Endothelial cell of umbilical vein (primary cell): ENCODE measurements around the gene SRCIN1.
"Not testable (repeated sequence)": the region's sequence is repeated elsewhere in the genome, so short reads cannot be mapped to it uniquely, and the experiment has no call there.

Source experiments
- EZH2 ChIP-seq: IDR thresholded peaks from 2 replicates; pipeline ENCODE4 v1.6.1; 2012; ENCODE audit warnings: borderline replicate concordance, low read depth, mild to moderate bottlenecking, moderate library complexity, low read length, inconsistent platforms; ENCODE audit not compliant: severe bottlenecking
- POLR2A ChIP-seq: IDR thresholded peaks from 2 replicates; pipeline ENCODE4 v1.6.1; 2012; ENCODE audit warnings: low read depth, mild to moderate bottlenecking, control low read depth, low read length
- POLR2AphosphoS5 ChIP-seq: IDR thresholded peaks from 2 replicates; pipeline ENCODE4 v1.6.1; 2012; ENCODE audit warnings: low read depth, mild to moderate bottlenecking, control low read depth, low read length, moderate library complexity; ENCODE audit not compliant: insufficient read depth
- TF ChIP-seq, protein P1 (sequence below), 2 donors: IDR thresholded peaks; 1 replicate in 1 of 2; 2 replicates in 1 of 2; pipeline ENCODE4 v1.5.1; 2011; ENCODE audit warnings: low read length in 2 of 2, mild to moderate bottlenecking in 2 of 2, moderate library complexity in 2 of 2, control low read depth in 1 of 2, inconsistent platforms in 1 of 2, low read depth in 1 of 2; ENCODE audit not compliant: insufficient read depth in 1 of 2; ENCODE audit errors: extremely low read depth in 1 of 2
- TF ChIP-seq, protein P2 (sequence below): IDR thresholded peaks from 2 replicates; pipeline ENCODE4 v1.6.1; 2011; ENCODE audit not compliant: insufficient read depth, insufficient read length

DNA sequence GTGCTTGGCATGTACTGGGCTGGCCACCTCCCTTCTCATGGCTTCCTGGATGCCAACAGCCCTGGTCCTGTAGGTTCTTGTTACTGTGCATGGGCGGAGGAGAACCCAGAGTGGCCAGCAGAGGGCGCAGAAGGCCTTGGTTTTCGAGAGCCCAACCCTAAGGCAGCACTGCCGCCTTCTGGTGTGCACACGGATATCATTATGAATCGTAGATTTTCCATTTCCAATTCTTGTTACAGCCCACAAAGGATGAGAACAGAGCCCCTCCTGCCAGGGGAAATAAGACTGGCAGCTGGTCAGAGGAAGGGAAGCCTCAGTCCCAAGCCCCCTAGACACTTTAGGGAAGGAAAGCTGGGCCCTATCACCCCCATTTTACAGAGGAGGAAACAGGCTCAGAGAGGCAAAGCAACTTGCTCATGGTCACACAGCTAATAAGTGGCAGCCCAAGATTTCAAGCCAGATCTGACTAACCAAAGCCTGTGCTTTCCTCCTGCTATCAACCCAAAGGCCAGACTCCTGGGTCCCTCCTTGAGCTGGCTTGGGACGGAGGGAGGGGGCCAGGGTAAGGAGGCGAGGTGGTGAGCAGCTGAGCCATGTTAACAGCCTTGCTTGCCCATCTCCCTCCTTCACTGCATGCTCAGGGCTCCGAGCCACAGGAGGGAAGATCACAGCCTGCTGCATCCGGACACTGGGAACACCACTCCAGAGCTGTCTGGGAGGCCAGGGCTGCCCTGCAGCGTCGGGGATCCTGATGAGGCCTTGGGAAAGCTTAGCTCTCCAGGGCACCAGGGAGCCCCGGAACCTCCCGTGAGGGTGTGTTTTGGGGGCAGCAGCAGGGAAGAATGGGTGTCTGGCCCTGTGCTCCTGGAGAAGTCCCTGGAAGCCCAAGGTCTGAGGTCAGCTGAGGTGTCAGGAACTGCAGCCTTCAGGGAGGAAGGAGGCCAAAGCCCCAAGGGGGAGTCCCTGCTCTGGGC is 113.4 kb downstream of the SRCIN1 start:
- not testable (repeated sequence) for TF ChIP-seq POLR2AphosphoS5, POLR2A, EZH2
- TF ChIP-seq, protein P1, sequence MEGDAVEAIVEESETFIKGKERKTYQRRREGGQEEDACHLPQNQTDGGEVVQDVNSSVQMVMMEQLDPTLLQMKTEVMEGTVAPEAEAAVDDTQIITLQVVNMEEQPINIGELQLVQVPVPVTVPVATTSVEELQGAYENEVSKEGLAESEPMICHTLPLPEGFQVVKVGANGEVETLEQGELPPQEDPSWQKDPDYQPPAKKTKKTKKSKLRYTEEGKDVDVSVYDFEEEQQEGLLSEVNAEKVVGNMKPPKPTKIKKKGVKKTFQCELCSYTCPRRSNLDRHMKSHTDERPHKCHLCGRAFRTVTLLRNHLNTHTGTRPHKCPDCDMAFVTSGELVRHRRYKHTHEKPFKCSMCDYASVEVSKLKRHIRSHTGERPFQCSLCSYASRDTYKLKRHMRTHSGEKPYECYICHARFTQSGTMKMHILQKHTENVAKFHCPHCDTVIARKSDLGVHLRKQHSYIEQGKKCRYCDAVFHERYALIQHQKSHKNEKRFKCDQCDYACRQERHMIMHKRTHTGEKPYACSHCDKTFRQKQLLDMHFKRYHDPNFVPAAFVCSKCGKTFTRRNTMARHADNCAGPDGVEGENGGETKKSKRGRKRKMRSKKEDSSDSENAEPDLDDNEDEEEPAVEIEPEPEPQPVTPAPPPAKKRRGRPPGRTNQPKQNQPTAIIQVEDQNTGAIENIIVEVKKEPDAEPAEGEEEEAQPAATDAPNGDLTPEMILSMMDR (IDR thresholded peaks at IDR 0.05; ENCODE audit: extremely low read depth in 1 of 2, insufficient read depth in 1 of 2, low read depth in 1 of 2, low read length in 2 of 2) = peak; percentile 68 to 79
- TF ChIP-seq, protein P2, sequence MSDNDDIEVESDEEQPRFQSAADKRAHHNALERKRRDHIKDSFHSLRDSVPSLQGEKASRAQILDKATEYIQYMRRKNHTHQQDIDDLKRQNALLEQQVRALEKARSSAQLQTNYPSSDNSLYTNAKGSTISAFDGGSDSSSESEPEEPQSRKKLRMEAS = not testable (repeated sequence)
